NCI-H345 treated with DMSO at 0.1 percent for 48 hours (cell line): Measurements from ENCODE around the gene ZCCHC24.

Experiments
- DNase-seq: peaks from one replicate; lab custom pipeline; 2025; ENCODE audit not compliant: unreplicated experiment; lab: John Stamatoyannopoulos, UW

ZCCHC24 gene

DNA sequence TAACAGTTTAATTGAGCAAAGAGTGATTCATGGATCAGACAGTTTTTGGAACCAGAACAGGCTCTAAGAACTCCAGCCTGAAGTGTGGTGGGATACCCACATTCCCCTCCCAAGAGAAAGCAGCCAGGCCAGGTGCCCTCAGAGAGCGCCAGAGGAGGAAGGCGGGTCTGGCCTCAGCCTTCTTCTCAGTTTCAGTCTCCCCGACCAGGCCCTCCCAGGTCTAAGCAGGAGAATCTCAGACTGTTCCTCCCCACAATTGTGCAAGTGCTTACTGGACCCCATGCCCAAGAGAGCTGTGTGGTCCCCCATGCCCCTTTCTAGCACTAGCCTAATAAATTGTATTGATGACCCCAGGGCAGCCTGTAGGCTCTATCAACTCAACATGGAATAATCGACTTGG lies 72.6 kb downstream of the ZCCHC24 start:
- no peak for DNase-seq

DNA sequence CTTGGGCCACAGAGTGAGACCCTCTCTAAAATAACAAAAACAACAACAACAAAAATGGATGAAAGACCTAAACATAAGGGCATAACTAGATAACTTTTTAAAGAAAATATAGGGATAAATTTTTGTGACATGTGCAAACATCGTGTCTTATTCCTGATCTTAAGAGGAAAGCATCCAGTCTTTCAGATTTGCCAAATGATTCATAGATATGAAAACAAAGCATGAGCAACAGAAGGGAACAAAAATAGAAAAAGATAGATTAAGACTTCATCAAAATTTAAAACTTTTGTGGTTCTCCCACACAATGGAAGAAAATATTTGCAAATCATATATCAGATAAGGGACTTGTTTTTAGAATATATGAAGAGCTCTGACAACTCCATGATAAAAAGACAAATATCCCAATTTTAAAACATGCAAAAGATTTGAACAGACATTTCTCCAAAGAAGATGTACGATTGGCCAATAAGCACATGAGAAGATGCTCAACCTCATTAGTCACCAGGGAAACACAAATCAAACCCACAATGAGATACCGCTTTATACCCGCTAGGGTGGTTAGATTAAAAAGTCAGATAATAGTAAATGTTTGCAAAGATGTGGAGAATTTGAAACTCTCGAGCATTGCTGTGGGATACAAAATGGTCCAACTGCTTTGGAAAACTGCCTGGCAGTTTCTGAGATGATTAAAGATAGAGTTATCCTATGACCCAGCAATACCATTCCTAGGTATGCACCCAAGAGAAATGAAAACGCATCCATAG lies 77.8 kb downstream of the ZCCHC24 start:
- no peak for DNase-seq

GRCh38 chr10:79361726-79362397 lies 83.6 kb downstream of the ZCCHC24 start:
- DNase-seq, result no peak

GRCh38 chr10:79360499-79361342 lies 84.7 kb downstream of the ZCCHC24 start:
- DNase-seq, result no peak

GRCh38 chr10:79359816-79360498 lies 85.5 kb downstream of the ZCCHC24 start:
- DNase-seq, result no peak

GRCh38 chr10:79358811-79359210 lies 86.6 kb downstream of the ZCCHC24 start:
- no peak for DNase-seq

DNA sequence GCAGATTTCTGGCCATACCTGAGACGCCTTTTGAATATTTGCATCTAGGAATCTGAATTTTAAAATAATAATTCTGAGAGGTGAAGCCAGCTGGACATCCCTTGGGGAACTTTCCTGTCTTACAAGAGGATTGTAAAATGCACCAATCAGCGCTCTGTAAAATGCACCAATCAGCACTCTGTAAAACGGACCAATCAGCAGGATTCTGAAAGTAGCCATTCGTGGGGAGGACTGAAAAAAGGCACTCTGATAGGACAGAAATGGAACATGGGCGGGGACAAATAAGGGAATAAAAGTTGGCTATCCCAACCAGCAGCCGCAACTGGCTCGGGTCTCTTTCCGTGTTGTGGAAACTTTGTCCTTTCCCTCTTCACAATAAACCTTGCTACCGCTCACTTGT lies 88.2 kb downstream of the ZCCHC24 start:
- no peak for DNase-seq

DNA sequence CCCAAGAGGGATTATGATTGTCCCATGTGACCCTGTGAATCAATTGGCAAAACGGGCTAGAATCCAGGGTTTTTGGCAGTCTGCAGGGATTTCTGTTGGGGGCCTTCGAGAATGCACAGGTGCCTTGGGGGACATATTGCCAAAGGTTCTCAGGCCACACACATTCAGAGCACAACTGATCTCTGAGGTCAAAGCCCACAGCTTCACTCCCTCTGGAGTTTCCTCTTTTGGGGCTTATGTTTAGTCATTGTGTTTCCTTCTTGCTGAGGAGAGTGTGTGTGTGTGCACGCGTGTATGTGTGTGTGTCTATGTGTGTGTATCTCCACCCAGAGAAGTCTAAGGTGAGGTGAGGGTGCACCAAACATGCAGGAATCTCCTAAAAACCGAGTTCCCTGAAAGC lies 89.3 kb downstream of the ZCCHC24 start:
- no peak for DNase-seq

DNA sequence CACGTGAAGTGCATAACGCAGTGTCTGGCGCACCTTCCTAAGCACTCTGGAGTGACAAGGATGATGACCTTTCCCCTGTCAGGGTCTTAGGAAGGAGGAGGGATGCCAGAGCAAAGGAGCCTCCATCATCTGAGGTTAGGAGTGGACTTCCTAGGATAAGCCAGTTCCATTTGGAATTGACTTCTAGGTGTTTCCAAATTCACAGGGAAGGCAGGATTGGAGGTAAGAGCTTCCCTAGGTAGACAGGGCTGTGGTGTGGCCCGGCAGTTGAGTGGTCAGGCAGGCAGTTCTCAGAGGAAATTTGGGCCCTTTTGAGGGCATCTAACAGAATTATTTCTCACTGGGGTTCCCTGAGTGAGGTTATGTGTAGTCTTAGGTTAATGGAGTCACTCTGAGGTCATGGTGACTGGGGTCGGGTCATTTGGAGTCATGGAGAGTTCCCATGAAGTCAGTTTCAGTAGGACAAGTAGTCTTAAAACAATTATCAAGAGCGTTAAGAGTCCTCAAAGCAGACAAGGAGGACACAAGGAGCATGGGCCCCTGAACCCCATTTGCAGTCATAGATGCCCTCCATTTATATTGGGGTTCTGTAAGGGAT lies 89.9 kb downstream of the ZCCHC24 start:
- no peak for DNase-seq

GRCh38 chr10:79354615-79355014 lies 90.8 kb downstream of the ZCCHC24 start:
- no peak for DNase-seq

DNA sequence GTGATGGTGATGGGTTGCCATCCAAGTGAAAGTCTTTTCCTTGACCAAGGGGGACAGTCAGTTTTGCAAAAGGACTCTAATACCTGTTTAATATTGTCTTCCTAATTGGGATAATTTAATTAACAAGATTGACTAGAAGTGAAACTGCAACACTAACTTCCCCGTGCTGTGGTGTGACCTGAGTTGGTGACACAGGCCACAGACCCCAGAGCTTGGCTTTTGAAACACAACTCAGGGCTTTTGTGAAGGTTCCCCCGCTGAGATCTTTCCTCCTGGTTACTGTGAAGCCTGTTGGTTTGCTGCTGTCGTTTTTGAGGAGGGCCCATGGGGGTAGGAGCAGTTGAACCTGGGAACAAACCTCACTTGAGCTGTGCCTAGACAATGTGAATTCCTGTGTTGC lies 91.3 kb downstream of the ZCCHC24 start:
- DNase-seq, result no peak

DNA sequence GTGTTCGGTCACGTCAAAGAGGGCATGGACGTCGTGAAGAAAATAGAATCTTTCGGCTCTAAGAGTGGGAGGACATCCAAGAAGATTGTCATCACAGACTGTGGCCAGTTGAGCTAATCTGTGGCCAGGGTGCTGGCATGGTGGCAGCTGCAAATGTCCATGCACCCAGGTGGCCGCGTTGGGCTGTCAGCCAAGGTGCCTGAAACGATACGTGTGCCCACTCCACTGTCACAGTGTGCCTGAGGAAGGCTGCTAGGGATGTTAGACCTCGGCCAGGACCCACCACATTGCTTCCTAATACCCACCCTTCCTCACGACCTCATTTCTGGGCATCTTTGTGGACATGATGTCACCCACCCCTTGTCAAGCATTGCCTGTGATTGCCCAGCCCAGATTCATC lies 91.7 kb downstream of the ZCCHC24 start:
- no peak for DNase-seq

- DNase-seq, result no peak
Measured at GRCh38 chr10:79353000-79353406, 92.4 kb downstream of the ZCCHC24 start.

GRCh38 chr10:79352035-79352877 lies 93.2 kb downstream of the ZCCHC24 start:
- no peak for DNase-seq

- DNase-seq, result no peak
Measured at GRCh38 chr10:79351332-79351731, 94.1 kb downstream of the ZCCHC24 start.

DNA sequence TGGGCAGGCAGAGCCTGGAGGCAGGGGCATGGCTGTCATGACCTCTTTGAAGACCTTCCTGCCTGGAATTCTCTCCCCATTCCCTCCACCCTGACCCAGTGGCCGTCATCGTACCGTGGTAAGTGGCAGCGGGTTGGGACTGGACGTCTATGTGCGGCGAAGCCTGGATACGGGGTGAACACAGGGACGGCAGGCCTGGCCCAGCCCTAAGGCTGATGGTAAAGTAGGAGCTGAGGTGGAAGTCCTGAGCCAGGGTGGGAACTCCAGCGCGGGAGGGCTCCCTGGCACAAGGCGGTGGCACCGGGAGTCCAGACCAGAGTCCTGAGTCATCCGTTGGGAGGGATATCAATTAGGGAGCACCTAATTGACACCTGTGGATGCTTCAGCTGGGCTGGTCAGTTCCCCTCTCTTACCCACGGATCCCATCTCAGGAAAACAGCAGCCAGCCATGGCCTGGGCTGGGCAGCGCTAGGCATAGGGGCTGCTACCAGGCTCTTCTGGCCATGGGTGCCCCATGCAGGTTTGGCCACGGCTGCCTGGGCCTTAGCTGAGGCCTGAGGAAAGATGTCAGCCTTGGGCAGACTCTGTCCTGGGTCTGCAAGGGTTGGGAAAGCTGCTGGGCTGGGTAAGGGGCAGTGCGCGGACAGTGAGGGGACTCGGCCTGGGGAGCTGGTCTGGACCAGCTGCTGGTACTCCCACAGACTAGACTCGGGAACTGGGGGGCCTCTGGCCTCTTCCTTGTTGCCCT lies 94.8 kb downstream of the ZCCHC24 start:
- DNase-seq, result no peak

GRCh38 chr10:79349766-79350406 lies 95.5 kb downstream of the ZCCHC24 start:
- DNase-seq, result no peak

DNA sequence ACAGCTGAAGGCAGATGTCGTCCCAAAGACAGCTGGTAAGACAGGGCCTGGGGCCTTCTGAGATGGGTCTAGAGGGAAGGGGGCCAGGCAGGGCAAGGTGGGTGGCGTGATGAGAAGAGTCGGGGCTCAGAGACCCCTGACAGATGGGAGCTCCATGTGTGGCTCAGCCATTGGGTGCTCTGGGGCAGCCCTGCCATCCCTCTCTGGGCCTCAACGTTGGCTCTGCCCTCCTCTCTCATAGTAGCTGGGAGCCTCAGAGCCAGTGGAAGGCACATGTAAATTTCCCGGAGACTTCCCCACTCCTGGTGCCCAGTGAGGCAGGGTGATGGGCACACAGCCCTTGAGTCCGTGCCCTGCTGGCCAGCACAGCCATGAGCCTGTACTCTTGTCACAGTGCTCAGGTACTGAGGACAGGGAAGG lies 96.3 kb downstream of the ZCCHC24 start:
- no peak for DNase-seq

DNA sequence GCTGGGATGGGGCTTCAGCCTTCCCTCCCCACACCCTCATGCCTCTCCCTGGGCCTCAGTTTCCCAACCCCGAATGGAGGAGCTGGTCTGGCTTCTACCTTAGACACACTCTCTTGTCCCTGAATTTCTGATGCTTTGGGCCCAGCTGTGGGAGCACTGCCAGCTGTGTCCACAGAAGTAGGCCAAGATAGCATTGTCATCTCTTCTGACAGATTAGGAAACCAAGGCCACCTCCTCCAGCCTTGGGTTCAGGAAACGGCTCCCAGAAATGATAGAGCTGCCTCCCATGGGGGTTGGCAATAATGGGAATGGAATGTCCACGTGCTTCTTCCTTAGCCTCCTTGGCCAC lies 96.8 kb downstream of the ZCCHC24 start:
- no peak for DNase-seq
